OCI-LY7 (cell line): ENCODE data around the gene CDH23. TPM values are rescaled to one million over a fixed set of nuclear protein-coding genes. Genes with fewer than 3 reads are reported as not detected.

Experiments used
- BruUV-seq: library from RNA; stranded (reverse); fragments of 400-500 nt; replicated peaks from 2 replicates; lab custom pipeline; 2021; lab: Mats Ljungman, UMichigan
- CTCF ChIA-PET: fragments of 300-600 bp; sonication (Branson Sonifier 250); formaldehyde crosslinking; loops from one replicate; lab custom pipeline; 2022; ENCODE audit warnings: antibody characterized with exemption; ENCODE audit not compliant: unreplicated experiment; lab: Charles Lee
- POLR2A ChIA-PET: fragments of 300-600 bp; sonication (Branson Sonifier 250); formaldehyde crosslinking; loops from one replicate; lab custom pipeline; 2022; ENCODE audit warnings: antibody characterized with exemption; lab: Charles Lee
- DNase-seq: peaks from one replicate; pipeline ENCODE4 v3.0.0-alpha.2; 2015; ENCODE audit warnings: low spot score
- H2AFZ ChIP-seq: fragments of 200-600 bp; sonication (generic), shearing (Covaris generic); 2 replicates; pipeline ENCODE4 v1.6.1; 2014; ENCODE audit warnings: mild to moderate bottlenecking, antibody characterized with exemption, low read length, moderate library complexity
- H3K27ac ChIP-seq: fragments of 200-600 bp; sonication (generic); 2 replicates; pipeline ENCODE4 v1.5.1; 2014; ENCODE audit warnings: mixed run types, low read depth, mild to moderate bottlenecking, moderate library complexity, low read length, inconsistent platforms; ENCODE audit not compliant: poor library complexity, severe bottlenecking
- H3K36me3 ChIP-seq: fragments of 200-600 bp; sonication (generic); 2 replicates; pipeline ENCODE4 v1.6.1; 2014; ENCODE audit warnings: mild to moderate bottlenecking, antibody characterized with exemption, low read length, moderate library complexity, mixed read lengths; ENCODE audit not compliant: insufficient read depth
- H3K4me1 ChIP-seq: fragments of 200-600 bp; sonication (generic); 2 replicates; pipeline ENCODE4 v1.5.1; 2014; ENCODE audit warnings: mild to moderate bottlenecking, low read length; ENCODE audit not compliant: insufficient read depth, poor library complexity, severe bottlenecking
- H3K4me2 ChIP-seq: fragments of 200-600 bp; sonication (generic); 2 replicates; pipeline ENCODE4 v1.6.1; 2014; ENCODE audit warnings: mild to moderate bottlenecking, low read length
- H3K4me3 ChIP-seq: fragments of 200-600 bp; sonication (generic); 2 replicates; pipeline ENCODE4 v1.5.1; 2014; ENCODE audit warnings: mild to moderate bottlenecking, low read depth, low read length; ENCODE audit not compliant: poor library complexity, severe bottlenecking
- H3K79me2 ChIP-seq: fragments of 200-600 bp; sonication (generic); 2 replicates; pipeline ENCODE4 v1.6.1; 2016; ENCODE audit warnings: low read depth, mild to moderate bottlenecking, low read length, moderate library complexity, mixed read lengths; ENCODE audit not compliant: insufficient read depth
- H3K9me2 ChIP-seq: fragments of 200-600 bp; sonication (generic); 2 replicates; pipeline ENCODE4 v1.6.1; 2016; ENCODE audit warnings: mild to moderate bottlenecking, low read length, mixed read lengths; ENCODE audit not compliant: insufficient read depth
- H3K9me3 ChIP-seq: fragments of 200-600 bp; sonication (generic); 2 replicates; pipeline ENCODE4 v1.6.1; 2014; ENCODE audit warnings: mild to moderate bottlenecking, mixed run types, low read length, mixed read lengths
- H4K20me1 ChIP-seq: fragments of 200-600 bp; sonication (generic); 2 replicates; pipeline ENCODE4 v1.6.1; 2014; ENCODE audit warnings: mild to moderate bottlenecking, antibody characterized with exemption, low read length, moderate library complexity, mixed read lengths; ENCODE audit not compliant: insufficient read depth
- CTCF ChIP-seq: fragments of 200-600 bp; sonication (generic); conservative IDR thresholded peaks from 2 replicates; pipeline ENCODE4 v1.5.1; 2014; ENCODE audit warnings: mild to moderate bottlenecking, antibody characterized with exemption, low read length, moderate library complexity, mixed read lengths
- EZH2phosphoT487 ChIP-seq: fragments of 200-600 bp; sonication (generic); IDR thresholded peaks from 2 replicates; pipeline ENCODE4 v1.6.1; 2018; ENCODE audit warnings: low read depth, borderline replicate concordance, mild to moderate bottlenecking, mixed run types, antibody characterized with exemption, low read length, moderate library complexity, mixed read lengths
- intact Hi-C: fragments of 100-400 bp; cut with micrococcal nuclease; formaldehyde crosslinking; loops from one replicate; pipeline ENCODE4 v1.10.0; 2022; ENCODE audit not compliant: unreplicated experiment
- total RNA-seq, 2 experiments: library from RNA; depleted of rRNA in 1 of 2; stranded (reverse); fragments of >200 nt in 1 of 2; shearing (Covaris generic) in 1 of 2; gene quantifications; 2 replicates each; pipeline ENCODE4 v1.2.3, GENCODE V29; 2014 to 2022

Gene CDH23
- total RNA-seq, 2 experiments from 2014 or later: 0.92 to 9.9 TPM

DNA sequence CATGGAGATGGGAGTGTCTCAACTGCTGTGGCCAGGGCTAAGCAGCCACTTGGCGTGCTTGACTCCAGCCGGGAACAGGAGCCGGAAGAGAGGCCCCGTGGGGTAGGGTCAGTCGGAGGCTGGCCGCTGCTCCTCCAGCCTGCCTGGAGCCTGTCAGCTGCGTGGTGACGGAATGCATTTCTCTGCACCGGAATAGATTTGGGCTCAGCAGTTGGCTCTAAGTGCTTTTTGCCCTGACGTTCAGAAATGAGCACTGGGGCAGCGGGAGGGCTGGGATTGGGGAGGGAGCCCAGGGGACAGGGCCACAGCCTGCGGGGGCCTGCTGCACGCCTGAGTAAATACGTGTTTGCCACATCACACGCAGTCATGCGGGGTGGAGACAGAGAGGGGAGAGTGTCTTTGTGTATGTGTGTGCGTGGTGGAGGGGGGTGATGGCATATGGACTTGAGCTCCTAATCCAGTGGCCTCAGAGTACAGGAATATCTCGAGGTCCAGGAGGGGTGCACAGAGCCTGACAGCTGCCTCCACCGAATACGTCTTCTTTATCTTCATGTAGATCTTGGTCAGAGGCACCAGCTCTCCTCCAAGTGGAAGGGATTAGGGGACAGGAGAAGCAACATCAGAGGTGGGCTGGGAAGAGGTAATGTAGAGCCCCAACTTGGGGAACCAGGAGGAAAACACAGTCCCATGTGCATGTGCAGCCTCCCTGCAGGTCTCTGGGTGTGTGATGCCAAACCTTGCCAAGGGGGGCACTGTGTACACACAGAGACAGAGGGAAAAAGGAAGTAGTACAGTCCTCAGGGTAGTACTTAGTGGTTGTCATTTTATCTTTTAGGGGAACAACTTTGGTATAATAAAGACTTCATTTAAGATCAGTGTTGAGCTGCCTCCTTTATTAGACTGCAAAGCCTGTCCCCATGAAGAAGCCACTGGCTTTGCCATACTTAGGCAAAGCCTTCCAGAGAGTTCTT, 151.4 kb downstream of the CDH23 start:
- Histone ChIP-seq H3K79me2 (no peaks in the 10 kb centered on the region), H2AFZ (no peak overlapping the region), H3K4me2 (no peak overlapping the region), H3K4me1 (peaks cover 5% of the 10 kb centered on the region), H3K36me3 (no peaks in the 10 kb centered on the region), H4K20me1 (no peaks in the 10 kb centered on the region), H3K27ac (no peak overlapping the region), H3K9me2 (no peaks in the 10 kb centered on the region), H3K4me3 (no peak overlapping the region), H3K9me3 (no peaks in the 10 kb centered on the region)
- TF ChIP-seq CTCF (peak; percentile 54), EZH2phosphoT487 (no peak)
- POLR2A ChIA-PET: no interaction called here
- CTCF ChIA-PET: no interaction called here
- DNase-seq: no peak
- no TSS peak for BruUV-seq
- intact Hi-C loops: no loop called here

GRCh38 chr10:71549766-71550533, 153.2 kb downstream of the CDH23 start:
- H3K4me1 ChIP-seq: no peaks in the 10 kb centered on the region
- H3K4me3 ChIP-seq: no peak overlapping the region
- ChIA-PET CTCF (interaction anchor here (0.5 to 0.6 kb wide), 2 partner anchors 60 to 231 kb away, joined by 4 read pairs; partner anchors contain the start of gene SLC29A3), POLR2A (interaction anchor here (0.6 to 0.9 kb wide), 2 partner anchors 21 to 90 kb away, joined by 3 to 6 read pairs; no protein-coding TSS in a partner anchor)
- no peak overlapping the region for H2AFZ ChIP-seq
- no peaks in the 10 kb centered on the region for H3K79me2 ChIP-seq
- H3K4me2 ChIP-seq: no peak overlapping the region
- peak; percentile 14 for DNase-seq
- intact Hi-C loops: no loop called here
- H3K36me3 ChIP-seq: no peaks in the 10 kb centered on the region
- no peak overlapping the region for H3K27ac ChIP-seq
- H4K20me1 ChIP-seq: no peaks in the 10 kb centered on the region
- no peaks in the 10 kb centered on the region for H3K9me2 ChIP-seq
- TF ChIP-seq CTCF: no peak
- TF ChIP-seq EZH2phosphoT487: no peak
- H3K9me3 ChIP-seq: no peaks in the 10 kb centered on the region
- no TSS peak for BruUV-seq
